ENCODE data around the gene PLXNB3. TPM values are rescaled to one million over a fixed set of nuclear protein-coding genes. Genes with fewer than 3 reads are reported as not detected.
A peak's percentile ranks its signal among the peaks of the same experiment; 100 is the strongest.

Gene PLXNB3
- total RNA-seq, 1 experiment from 2014 or later: 2.5 TPM

DNA sequence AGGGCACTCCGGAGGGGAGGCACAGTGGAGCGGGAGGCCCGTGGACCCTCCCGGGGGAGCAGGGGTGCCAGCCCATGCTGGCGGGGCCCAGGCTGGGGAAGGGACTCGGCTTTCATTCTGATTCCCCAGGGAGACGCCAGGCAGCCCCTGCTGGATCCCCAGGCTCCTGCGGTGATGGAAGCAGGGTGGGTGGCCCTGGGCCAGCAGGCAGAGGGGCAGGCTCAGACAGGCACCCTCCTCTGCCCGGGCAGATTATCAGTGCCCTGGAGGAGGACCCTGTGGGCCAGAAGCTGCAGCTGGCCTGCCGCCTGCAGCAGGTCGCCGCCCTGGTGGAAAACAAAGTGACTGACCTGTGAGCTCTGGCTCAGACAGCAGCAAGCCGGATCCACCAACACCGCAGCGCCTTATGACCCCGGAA lies 14.6 kb downstream of the PLXNB3 start:
- Mint-ChIP-seq H3K4me1 (no peaks in the 10 kb centered on the region; the same call in 1 of the 2 replicates), H3K36me3 (no peaks in the 10 kb centered on the region), H3K27ac (no peak overlapping the region), H3K4me3 (no peak overlapping the region), H3K9me3 (no peaks in the 10 kb centered on the region), H3K27me3 (ENCODE audit: low read depth) (no peaks in the 10 kb centered on the region)
- POLR2A ChIA-PET: interaction anchor here (1.4 to 1.6 kb wide), 2 partner anchors 15 to 150 kb away, joined by 3 to 4 read pairs; partner anchors contain the start of genes IDH3G and SSR4
- TF ChIP-seq KAT7 (CRISPR knock-in tag; IDR thresholded peaks at IDR 0.05; ENCODE audit: borderline replicate concordance) (no peak), MAX (CRISPR knock-in tag; IDR thresholded peaks at IDR 0.05) (no peak), FOXP1 (CRISPR knock-in tag; IDR thresholded peaks at IDR 0.05; ENCODE audit: borderline replicate concordance) (no peak), TP53 (CRISPR knock-in tag; IDR thresholded peaks at IDR 0.05) (no peak), ZSCAN18 (CRISPR knock-in tag; IDR thresholded peaks at IDR 0.05) (no peak), NFE2L1 (CRISPR knock-in tag; IDR thresholded peaks at IDR 0.05) (no peak), PRRX2 (CRISPR knock-in tag; IDR thresholded peaks at IDR 0.05) (no peak), E2F5 (CRISPR knock-in tag; IDR thresholded peaks at IDR 0.05) (no peak), TCF7 (CRISPR knock-in tag; IDR thresholded peaks at IDR 0.05; ENCODE audit: low read depth) (no peak), ELF4 (CRISPR knock-in tag; IDR thresholded peaks at IDR 0.05; ENCODE audit: low read depth) (no peak), IRF1 (CRISPR knock-in tag; IDR thresholded peaks at IDR 0.05) (no peak), ZNF671 (CRISPR knock-in tag; IDR thresholded peaks at IDR 0.05) (no peak), TEAD4 (CRISPR knock-in tag; IDR thresholded peaks at IDR 0.05) (no peak), FOXP4 (CRISPR knock-in tag; IDR thresholded peaks at IDR 0.05) (no peak), OVOL2 (CRISPR knock-in tag; IDR thresholded peaks at IDR 0.05; ENCODE audit: borderline replicate concordance) (no peak), FOXK1 (CRISPR knock-in tag; IDR thresholded peaks at IDR 0.05) (no peak), ZNF396 (CRISPR knock-in tag; IDR thresholded peaks at IDR 0.05; ENCODE audit: borderline replicate concordance) (no peak)
- TF ChIP-seq, protein P1, sequence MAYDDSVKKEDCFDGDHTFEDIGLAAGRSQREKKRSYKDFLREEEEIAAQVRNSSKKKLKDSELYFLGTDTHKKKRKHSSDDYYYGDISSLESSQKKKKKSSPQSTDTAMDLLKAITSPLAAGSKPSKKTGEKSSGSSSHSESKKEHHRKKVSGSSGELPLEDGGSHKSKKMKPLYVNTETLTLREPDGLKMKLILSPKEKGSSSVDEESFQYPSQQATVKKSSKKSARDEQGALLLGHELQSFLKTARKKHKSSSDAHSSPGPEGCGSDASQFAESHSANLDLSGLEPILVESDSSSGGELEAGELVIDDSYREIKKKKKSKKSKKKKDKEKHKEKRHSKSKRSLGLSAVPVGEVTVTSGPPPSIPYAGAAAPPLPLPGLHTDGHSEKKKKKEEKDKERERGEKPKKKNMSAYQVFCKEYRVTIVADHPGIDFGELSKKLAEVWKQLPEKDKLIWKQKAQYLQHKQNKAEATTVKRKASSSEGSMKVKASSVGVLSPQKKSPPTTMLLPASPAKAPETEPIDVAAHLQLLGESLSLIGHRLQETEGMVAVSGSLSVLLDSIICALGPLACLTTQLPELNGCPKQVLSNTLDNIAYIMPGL (CRISPR knock-in tag; IDR thresholded peaks at IDR 0.05): no peak
- TF ChIP-seq, protein P2, sequence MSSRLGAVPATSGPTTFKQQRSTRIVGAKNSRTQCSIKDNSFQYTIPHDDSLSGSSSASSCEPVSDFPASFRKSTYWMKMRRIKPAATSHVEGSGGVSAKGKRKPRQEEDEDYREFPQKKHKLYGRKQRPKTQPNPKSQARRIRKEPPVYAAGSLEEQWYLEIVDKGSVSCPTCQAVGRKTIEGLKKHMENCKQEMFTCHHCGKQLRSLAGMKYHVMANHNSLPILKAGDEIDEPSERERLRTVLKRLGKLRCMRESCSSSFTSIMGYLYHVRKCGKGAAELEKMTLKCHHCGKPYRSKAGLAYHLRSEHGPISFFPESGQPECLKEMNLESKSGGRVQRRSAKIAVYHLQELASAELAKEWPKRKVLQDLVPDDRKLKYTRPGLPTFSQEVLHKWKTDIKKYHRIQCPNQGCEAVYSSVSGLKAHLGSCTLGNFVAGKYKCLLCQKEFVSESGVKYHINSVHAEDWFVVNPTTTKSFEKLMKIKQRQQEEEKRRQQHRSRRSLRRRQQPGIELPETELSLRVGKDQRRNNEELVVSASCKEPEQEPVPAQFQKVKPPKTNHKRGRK (CRISPR knock-in tag; IDR thresholded peaks at IDR 0.05; ENCODE audit: borderline replicate concordance): no peak
- TF ChIP-seq, protein P3, sequence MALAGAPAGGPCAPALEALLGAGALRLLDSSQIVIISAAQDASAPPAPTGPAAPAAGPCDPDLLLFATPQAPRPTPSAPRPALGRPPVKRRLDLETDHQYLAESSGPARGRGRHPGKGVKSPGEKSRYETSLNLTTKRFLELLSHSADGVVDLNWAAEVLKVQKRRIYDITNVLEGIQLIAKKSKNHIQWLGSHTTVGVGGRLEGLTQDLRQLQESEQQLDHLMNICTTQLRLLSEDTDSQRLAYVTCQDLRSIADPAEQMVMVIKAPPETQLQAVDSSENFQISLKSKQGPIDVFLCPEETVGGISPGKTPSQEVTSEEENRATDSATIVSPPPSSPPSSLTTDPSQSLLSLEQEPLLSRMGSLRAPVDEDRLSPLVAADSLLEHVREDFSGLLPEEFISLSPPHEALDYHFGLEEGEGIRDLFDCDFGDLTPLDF (CRISPR knock-in tag; IDR thresholded peaks at IDR 0.05): no peak
- ATAC-seq: peak; percentile 27
- CTCF ChIA-PET: interaction anchor here (0.7 to 2.8 kb wide), 11 partner anchors 11 to 168 kb away, joined by 3 to 12 read pairs (median 4); partner anchors contain the start of genes BCAP31, IDH3G and SSR4
- DNase-seq (ENCODE audit: low spot score): peak; percentile 33

Data from WTC11 (cell line).